ENCODE data around the gene COL4A1.

Gene COL4A1

GRCh38 chr13:110113284-110113764 lies 193.6 kb downstream of the COL4A1 start:
- no peak for DNase-seq (ENCODE audit: low spot score)

DNA sequence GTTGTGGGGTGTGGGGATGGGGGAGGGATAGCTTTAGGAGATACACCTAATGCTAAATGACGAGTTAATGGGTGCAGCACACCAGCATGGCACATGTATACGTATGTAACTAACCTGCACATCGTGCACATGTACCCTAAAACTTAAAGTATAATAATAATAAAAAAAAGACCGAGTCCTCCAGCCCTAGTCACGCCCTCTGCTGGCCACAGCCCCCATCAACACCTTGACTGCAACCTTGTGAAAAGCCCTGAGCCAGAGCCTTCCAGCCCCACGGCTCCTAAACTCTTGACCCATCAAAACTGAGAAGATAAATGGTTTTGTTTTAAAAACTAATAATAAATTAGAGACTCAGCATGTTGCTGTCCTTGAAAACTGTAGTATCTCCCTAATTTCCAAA lies 194.6 kb downstream of the COL4A1 start:
- DNase-seq (ENCODE audit: low spot score): peak; percentile 48

DNA sequence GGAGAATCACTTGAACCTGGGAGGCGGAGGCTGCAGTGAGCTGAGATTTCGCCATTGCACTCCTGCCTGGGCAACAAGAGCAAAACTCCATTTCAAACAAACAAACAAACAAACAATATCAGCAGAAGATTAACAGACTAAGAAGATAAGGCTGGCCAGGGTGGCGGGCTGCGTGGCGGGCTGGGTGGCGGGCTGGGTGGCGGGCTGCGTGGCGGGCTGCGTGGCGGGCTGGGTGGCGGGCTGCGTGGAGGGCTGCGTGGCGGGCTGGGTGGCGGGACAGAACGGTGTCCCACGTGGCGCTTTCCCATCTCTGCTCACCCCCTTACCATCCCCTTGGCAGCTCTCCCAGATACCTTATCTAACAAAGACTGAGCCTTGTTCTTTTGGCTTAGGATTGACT lies 196.2 kb downstream of the COL4A1 start:
- no peak for DNase-seq (ENCODE audit: low spot score)

DNA sequence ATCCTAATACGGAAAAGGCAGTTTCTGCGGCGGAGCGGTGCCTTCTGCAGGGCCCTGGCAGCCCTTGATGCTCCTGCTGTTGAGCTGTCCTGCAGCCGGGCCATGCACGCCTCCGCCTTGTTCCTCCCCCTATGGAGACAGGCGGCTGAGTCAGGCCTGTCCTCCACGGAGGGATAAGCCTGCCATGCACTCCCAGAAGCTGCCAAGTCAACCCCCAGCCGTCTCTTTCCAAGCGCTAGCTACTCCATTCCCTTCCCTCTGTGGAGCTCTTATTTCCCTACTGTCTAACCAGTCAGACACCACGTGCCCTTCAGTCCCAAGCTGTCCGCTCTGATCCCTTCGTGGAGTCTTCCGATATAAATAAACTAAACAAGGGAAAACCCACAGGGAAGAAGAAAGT lies 197.0 kb downstream of the COL4A1 start:
- no peak for DNase-seq (ENCODE audit: low spot score)

DNA sequence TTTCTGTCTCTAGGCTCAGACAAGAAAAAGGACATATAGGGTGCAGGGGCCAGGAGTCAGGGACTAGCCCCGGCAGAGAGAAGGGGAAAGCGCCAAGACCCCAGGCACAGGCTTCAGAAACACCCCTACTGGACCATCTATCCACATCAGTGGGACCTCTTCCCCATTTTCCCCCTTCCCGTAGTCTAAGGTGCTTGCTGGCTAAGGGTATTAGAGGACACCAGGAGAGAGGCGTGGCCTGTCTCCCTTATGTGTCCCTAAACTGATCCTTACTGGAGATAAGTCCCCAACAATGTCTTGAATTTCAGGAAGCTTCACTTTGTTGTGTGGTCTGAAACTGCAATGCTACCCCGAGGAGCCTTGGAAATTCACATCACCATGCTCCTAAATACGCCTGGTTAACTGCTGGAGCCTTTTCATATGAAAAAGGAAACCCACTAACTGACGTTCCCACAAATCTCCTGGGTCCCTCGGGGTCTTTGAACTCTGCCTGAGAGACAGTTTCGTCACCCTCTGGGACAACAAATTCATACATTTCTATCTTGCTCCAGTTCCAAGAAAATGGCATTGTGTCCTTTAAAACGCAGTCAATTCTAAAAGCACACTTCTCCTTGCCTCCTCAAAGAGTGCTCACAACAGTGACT lies 197.7 kb downstream of the COL4A1 start:
- no peak for DNase-seq (ENCODE audit: low spot score)

DNA sequence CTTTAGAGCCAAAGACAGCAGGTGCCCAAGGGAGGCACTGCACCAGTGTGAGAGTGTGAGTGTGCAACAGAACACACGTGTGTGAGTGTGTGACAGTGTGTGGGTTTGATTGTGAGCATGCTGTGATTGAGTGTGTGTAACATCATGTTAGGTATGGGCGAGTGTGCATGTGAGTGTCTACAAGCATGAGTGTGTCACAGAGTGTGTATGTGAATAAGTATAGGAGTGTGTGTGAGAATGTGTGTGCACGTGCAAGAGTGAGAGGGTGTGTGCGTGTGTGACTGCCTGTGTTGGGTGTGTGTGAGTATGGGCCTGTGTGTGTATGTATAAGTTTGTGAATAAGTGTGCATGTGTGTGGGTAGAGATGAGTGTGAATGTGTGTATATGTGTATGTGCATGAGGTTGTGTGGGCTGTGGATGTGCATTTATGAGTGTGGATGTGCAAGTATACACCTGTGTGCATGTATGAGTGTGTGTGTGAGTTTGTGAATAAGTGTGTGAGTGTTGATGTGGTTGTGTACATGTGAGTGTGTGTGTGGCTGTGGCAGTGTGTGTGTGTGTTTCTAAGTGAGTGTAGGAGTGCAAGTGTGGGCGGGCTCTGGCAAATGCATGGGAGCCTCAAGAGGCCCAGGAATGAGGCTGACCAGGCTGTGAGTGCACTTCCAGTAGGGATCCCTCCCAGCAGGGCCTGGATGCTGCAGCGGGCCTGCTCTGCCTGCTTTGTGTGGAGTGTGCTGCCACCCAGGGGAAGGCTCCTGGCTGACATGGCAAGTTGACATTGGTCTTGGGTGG lies 198.4 kb downstream of the COL4A1 start:
- DNase-seq (ENCODE audit: low spot score): peak; percentile 80

DNA sequence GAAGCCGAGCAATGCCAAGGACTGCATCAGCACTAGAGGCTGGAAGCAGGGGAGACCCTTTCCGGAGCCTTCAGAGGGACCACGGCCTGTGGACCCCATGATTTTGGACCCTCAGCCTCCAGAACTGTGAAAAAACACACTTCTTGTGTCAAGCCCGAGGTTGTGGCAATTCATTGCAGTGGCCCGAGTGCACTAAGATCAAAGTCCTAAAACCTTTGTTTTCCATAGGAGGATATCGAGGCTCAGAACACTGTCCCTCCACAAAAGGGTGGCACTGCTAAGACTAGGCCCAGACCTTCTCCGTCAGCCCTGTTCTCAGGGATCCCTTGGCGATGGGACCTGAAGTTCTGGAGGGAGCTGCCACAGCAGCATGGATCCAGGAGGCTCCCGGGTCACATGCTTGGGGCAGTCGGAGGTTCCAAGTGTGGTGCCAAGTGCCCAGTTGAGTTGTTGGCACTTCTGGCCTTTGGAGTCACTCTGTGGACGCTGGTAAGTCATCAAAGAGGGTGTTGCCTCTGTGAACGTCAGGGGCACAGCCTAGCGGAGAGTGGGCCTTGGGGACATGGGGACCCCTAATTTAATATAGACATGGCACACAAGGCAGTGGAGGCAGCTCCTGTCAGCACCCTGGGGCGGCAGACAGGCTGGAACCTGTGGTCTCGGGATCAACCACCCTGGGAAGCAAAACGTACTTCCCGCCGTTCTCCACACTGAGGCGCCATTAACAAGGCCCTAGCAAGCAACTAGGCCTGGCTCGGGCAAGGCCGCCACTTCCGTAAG lies 199.2 kb downstream of the COL4A1 start:
- peak; percentile 61 for DNase-seq (ENCODE audit: low spot score)

- DNase-seq (ENCODE audit: low spot score): no peak
Measured at GRCh38 chr13:110106726-110107125, 200.2 kb downstream of the COL4A1 start.

DNA sequence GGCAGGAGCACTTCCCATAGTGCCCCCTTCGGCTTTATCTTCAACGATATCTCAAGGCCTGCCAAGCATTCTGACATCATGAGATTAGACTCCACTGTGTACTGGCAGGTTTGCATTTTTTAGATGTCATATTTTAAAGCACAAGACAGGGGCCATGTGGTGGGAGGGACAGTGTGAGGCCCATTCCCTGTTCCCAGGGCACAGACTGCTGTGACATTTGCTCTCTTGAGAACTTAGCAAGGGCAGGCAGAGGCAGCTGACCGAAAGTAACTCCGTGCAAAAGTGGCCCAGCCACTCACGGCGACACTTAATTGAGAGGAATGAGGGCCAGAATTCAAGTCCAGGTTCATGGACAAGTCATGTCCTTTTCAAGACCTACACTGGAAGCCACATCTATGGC lies 201.8 kb downstream of the COL4A1 start:
- no peak for DNase-seq (ENCODE audit: low spot score)

DNA sequence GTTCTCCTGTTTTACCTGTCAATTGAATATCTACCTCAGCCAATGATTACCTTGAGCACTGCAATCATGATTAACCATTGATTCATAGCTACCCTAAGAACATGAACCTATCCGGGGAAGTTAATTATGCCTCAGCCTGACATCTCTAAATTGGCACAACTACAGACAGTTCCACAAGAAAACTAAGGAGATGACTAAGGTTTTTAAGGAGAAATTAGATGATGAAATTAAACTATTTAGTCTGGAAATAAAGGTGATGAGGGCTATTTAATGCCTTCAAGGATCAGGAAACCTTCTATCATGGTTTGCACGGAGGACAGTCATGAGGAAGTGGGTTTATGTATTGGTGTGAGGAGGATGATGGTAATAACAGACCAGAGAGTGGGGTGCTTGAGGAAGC lies 203.4 kb downstream of the COL4A1 start:
- no peak for DNase-seq (ENCODE audit: low spot score)

DNA sequence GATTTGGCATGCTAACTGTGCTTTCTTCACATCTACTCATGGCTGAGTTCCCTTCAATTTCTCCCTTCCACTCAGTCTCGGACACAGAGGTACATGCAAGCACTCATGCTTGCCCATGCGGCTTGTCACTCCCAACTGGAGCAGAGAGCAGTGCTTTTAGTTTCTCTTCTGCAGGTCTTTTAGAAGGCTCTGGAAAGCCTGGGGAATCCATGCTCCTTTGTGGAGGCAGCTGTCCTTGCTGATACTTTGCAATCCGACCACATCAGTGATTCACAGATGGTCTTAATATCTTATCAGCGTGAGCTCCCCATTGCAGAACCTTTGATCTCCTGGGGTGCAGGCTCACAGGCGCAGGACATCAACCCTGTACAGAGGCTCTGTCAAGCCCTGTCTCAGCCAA lies 203.9 kb downstream of the COL4A1 start:
- DNase-seq (ENCODE audit: low spot score): no peak

GRCh38 chr13:110102053-110102452 lies 204.9 kb downstream of the COL4A1 start:
- DNase-seq (ENCODE audit: low spot score): no peak

DNA sequence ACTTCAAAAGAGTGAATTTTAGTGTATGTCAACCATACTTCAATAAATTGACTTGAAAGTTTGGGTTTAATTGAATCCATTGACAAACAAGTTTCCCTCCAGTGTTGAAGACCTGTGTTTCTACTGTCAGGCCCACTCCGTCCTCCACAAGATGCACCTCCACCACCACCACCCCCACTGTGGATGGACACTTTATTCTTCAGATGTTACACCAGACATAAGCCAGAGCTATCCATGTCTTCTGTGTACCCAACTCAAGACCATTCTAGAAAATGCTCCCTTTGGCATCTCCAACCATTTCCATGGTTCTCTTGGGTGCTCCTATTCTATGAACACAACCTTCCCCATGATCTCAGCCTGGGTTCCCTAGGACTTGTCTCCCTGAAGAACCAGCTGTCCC lies 207.0 kb downstream of the COL4A1 start:
- no peak for DNase-seq (ENCODE audit: low spot score)
